ENCODE measurements around the gene NKX1-1. TPM values are rescaled to one million over a fixed set of nuclear protein-coding genes. Genes with fewer than 3 reads are reported as not detected.

NKX1-1 gene
- polyA plus RNA-seq, 10 donors: not detected

DNA sequence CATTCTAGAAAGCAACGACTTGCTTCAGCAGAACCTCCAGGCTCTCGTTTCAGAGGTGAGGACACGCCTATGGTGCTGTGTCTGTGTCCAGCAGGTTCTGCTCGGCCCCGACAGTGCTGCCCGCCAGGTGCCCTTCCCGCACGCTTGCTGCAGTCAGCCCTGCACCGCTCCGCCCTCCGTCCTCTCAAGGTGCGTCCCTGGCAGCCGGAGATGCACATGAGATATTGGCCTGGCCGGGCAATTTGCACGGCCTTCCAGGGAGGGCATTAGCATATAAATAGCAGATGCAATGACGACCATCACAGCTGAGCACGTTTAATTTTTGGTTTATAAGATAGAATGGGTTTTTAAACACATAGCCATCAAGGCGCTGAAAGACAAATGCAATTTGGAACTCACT, 44.8 kb downstream of the NKX1-1 start:
- DNase-seq: no peak

DNA sequence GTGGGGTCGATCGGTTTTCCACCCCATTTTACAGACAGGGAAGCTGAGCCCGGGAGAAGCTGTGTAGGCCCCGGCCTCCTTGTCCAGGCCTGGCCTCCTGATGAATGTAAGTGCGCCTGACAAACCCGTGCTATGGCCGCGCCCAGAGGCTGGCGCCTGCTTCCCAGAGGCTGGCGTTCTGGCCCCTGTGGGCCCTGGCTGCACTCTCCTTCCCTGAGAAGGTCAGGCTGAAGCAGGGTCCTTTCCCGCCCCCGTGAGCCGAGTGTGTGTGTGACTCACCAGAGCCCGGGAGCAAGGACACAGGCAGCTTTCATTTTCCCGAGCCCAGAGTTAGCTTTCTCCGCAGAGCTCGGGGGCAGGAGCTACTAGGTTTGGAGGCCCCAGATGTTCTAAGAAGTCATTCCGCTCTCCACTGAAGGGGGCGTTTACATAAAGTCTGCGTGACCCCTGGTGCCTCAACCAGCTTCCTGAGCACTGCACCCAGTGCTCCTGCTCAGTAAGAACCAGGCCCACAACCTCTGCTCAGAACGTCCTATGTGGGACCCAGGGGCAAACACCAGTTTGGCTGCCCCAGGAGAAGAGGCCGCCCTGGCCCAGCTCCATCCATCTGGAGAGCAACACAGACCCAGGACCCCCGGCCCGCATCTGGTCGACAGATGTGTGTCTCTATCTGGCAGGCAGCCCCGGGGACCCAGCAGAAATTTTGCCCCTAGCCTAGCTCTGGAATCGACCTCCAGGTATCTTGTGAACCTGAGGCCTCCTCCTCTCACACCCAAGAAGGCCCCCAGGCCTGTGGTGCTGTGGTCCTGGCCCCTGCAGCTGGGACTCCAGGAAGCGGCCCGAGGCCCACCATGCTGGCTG, 45.6 kb downstream of the NKX1-1 start:
- DNase-seq: peak in 1 of 3 donors; percentile 13

DNA sequence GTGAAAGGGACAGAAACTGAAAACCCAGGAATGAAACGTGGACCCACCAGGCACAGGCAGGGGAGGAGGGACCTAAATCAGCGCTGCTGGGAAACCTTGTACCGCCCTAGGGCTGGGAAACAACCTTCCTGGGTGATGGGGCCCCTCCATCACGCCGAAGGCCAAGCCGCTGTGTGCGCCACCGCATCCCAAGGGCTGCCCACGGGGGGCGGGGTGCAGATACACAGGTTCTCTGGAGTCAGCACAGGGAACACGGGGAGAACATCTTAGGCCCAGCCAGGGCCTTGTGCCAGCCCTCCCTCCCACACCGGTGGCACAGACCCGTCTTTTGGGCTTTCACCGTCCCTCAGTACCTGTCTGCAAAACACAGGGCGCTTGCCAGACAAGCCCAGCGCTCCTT, 46.3 kb downstream of the NKX1-1 start:
- DNase-seq: no peak

DNA sequence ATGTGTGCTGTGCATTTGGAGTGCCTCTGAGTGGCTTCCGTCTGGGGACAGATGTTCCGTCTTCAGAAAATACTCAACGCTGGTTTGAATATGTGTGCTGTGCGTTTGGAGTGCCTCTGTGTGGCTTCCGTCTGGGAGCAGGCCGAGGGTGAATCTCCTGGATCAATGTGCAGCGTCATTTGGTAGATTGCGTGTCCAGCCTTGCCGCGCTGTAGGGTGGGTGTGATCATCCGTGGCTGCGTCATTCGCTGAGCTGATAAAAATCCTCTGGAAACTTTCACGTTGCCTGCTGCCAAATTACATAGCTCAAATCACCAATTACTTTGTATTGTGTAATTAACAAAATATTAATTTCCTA, 47.1 kb downstream of the NKX1-1 start:
- peak in 1 of 3 donors; percentile 18 for DNase-seq

DNA sequence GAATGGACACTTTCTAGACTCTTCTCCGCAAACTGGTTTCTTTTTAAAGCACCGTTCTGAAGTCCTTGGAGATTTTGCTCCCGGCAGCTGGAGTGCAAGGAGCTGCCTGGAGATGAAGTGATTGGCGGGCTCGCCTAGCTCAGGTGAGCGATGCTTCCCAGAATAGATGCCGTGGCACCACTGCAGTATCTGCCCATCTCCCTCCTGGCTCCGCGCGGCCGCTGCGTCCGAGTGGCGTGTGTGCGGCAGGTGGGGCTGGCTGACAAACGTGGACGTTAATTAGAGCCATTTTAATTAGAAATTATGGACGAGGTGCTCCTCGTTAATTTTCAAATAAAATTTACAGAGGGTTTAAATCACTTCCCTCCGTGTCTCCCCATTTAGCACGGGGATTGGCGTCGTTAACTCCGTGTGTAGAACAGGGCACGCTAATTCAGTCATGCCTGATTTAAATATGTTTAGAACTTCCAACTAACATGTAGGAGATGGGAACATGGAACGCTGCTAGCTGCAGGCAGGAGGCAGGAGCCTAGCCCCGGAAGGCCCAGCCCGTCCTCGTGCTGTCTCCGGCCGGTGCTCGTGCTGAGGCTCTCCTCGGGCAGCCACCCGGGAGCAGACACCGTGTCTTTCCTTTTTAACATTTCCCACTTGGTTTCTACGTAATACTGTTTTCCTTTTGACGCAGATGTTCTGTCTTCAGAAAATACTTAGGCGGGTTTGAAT, 47.7 kb downstream of the NKX1-1 start:
- DNase-seq: no peak

DNA sequence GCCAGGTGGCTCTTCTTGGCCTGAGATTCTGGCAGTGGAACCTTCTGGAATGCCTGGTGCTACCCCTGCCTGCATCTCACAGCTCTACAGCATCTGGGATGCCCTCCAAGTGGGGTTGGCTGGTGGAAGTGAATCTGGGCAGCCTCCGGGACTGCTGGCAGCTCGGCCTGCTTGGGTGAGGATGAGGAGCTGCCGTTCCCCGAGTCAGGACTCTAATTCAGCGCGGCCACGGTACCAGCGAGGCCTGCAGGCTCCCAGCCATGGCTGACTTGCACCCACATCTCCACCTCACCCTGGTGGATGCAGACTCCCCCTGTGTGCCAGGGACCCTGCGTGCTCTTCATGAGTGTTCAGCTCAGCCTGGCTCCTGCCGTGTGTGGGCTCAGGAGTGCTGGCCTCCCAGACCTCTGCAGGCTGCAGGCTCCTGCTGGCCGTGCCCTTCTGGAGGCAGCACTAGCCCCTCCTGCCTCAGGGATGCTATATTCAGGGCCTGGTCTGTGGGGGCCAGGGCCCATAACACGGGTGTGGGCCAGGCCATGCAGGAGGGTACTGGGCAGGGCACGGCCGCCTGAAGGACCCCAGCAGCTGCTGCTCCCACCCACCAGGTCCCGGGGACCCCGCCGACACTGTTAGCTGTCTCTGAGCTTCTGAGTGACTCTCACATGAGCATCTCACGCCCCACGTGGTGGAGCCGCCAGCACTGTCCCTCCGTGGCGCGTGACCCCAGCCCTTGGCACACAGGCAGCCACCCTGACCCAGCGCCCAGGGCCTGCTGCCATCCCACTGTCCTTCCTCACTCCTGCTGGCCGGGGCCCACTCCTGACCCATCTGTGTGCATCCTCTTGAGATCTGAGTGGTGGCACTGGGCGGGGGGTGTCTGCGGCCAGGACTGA, 48.6 kb downstream of the NKX1-1 start:
- DNase-seq: no peak

- DNase-seq: peak; percentile 29 to 72 (median 57)
Observed at GRCh38 chr4:1356181-1356998, 49.9 kb downstream of the NKX1-1 start.

GRCh38 chr4:1355378-1355777, 50.9 kb downstream of the NKX1-1 start:
- DNase-seq: no peak

DNA sequence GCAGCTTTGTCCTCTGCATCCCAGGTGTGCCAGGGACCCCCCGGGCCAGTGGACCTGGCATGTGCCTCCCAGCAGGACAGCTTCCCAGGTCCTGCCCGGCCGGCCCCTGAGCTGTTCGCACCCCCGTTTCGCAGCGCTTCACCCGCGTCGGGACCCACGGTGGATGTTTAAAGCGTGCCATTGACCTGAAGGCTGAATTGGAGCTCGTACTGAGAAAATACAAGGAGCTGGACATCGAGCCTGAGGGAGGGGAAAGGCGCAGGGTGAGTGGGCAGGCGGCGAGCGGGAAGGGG, 51.3 kb downstream of the NKX1-1 start:
- no peak for DNase-seq

DNA sequence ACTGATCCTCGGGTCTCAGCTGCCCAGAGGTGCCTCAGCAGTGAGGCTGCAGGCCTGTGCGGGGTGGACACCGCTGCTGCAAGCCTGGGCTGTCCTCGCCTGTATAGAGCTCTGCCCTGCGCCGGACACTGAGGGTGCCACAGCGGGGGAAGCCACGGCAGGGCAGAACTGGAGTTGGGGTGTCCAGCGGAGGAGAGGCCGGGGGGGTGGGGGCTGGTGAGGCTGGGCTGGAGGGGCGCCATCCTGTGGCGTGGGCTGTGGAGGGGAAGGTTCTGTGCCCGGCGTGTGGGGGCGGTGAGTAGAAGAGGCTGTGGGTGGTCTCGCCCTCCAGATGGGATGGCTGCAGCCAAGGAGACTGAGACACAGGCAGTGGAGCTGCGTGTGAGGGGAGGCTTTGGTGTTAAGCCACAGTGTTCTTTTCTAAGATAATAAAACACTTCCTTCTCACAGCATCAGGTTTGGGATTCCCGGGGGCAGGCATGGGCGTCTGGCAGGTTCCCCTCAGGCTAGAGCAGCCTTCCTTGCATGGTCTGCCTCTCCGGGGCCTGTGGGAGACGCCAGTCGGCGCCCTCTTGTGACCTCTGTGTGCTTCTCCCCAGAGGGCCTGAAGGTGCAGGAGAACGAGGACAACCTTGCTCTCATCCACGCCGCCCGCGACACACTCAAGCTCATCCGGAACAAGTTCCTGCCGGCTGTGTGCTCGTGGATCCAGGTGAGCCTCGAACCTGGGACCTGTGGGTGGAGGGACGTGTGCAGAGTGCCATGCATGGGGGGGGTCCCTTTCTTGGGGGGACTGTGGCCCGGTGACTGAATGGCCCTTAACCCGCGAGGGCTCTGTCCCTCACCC, 51.9 kb downstream of the NKX1-1 start:
- no peak for DNase-seq

- no peak for DNase-seq
Observed at GRCh38 chr4:1353186-1354055, 52.8 kb downstream of the NKX1-1 start.

Other genes starting within 250 kb of the NKX1-1 start
- 10 to 100 TPM; 33.0 to 77.0 (median 54.7) TPM for gene SPON2, start 233.9 kb downstream of the NKX1-1 start, polyA plus RNA-seq (ENCODE audit: insufficient read length in 10 of 10)
- gene CTBP1, start 157.3 kb downstream of the NKX1-1 start, polyA plus RNA-seq (ENCODE audit: insufficient read length in 10 of 10): 100 to 1,000 TPM in 4 of 10 donors, 10 to 100 TPM in 6; 80.7 to 142 (median 95.1) TPM
- gene MAEA, start 116.6 kb downstream of the NKX1-1 start, polyA plus RNA-seq (ENCODE audit: insufficient read length in 10 of 10): 10 to 100 TPM; 27.1 to 44.9 (median 35.5) TPM
- gene UVSSA, start 59.2 kb downstream of the NKX1-1 start, polyA plus RNA-seq (ENCODE audit: insufficient read length in 10 of 10): 10 to 100 TPM in 2 of 10 donors, 1 to 10 TPM in 8; 4.5 to 10.9 (median 8.2) TPM